ENCODE results near the gene CNPY2. TPM values are rescaled to one million over a fixed set of nuclear protein-coding genes. Genes with fewer than 3 reads are reported as not detected.
"Not testable (repeated sequence)": the region's sequence is repeated elsewhere in the genome, so short reads cannot be mapped to it uniquely, and the experiment has no call there.

Gene CNPY2
- total and polyA plus RNA-seq, 4 donors = 24.6 to 163 (median 70.7) TPM

GRCh38 chr12:56346675-56347074 is 30.9 kb upstream of the CNPY2 start:
- Histone ChIP-seq H3K9ac (ENCODE audit: low read depth in 1 of 2, low read length in 2 of 2) (no peak overlapping the region), H3K4me1 (ENCODE audit: control insufficient read depth in 4 of 4, insufficient read depth in 4 of 4, low read length in 3 of 4) (no peaks in the 10 kb centered on the region), H3K9me3 (ENCODE audit: control insufficient read depth in 4 of 4, low read length in 3 of 4) (no peaks in the 10 kb centered on the region), H3K4me3 (ENCODE audit: low read depth in 1 of 3, low read length in 3 of 3) (no peak overlapping the region), H3K27me3 (ENCODE audit: control insufficient read depth in 4 of 4, insufficient read depth in 4 of 4, low read length in 3 of 4) (no peaks in the 10 kb centered on the region), H3K27ac (ENCODE audit: low read depth in 1 of 2, low read length in 2 of 2) (no peak overlapping the region), H3K36me3 (ENCODE audit: control insufficient read depth in 4 of 4, insufficient read depth in 3 of 4, low read depth in 1 of 4, low read length in 3 of 4) (peaks cover 20 to 81% (median 72%) of the 10 kb centered on the region in 4 donors)
- 81% methylated on average over 7 of the region's 7 CpGs for WGBS
- TF ChIP-seq RAD21 (IDR thresholded peaks at IDR 0.05) (peak in 1 of 2 donors; percentile 54), HNF4A (conservative IDR thresholded peaks at IDR 0.05) (no peak)
- TF ChIP-seq, protein P1, sequence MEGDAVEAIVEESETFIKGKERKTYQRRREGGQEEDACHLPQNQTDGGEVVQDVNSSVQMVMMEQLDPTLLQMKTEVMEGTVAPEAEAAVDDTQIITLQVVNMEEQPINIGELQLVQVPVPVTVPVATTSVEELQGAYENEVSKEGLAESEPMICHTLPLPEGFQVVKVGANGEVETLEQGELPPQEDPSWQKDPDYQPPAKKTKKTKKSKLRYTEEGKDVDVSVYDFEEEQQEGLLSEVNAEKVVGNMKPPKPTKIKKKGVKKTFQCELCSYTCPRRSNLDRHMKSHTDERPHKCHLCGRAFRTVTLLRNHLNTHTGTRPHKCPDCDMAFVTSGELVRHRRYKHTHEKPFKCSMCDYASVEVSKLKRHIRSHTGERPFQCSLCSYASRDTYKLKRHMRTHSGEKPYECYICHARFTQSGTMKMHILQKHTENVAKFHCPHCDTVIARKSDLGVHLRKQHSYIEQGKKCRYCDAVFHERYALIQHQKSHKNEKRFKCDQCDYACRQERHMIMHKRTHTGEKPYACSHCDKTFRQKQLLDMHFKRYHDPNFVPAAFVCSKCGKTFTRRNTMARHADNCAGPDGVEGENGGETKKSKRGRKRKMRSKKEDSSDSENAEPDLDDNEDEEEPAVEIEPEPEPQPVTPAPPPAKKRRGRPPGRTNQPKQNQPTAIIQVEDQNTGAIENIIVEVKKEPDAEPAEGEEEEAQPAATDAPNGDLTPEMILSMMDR (IDR thresholded peaks at IDR 0.05; ENCODE audit: low read depth, low read length, missing input control) = peak; percentile 10
- no peak for DNase-seq (ENCODE audit: low spot score)

DNA sequence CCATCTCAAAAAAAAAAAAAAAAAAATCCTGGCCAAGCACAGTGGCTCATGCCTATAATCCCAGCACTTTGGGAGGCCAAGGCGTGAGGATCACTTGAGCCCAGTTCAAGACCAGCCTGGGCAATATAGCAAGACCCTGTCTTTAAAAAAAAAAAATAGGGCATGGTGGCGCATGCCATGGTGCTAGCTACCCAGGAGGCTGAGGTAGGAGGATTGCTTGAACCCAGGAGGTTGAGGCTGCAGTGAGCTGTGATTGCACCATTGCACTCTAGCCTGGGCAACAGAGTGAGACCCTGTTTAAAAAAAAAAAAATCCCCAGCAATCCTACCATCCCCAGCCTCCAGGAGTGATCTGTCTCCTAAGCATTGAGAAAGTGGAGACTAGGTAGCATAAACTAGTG is 26.5 kb upstream of the CNPY2 start:
- not testable (repeated sequence) for H3K27ac ChIP-seq (ENCODE audit: low read depth in 1 of 2, low read length in 2 of 2); H3K4me3 ChIP-seq (ENCODE audit: low read depth in 1 of 3, low read length in 3 of 3); H3K9me3 ChIP-seq (ENCODE audit: control insufficient read depth in 4 of 4, low read length in 3 of 4); H3K9ac ChIP-seq (ENCODE audit: low read depth in 1 of 2, low read length in 2 of 2); H3K27me3 ChIP-seq (ENCODE audit: control insufficient read depth in 4 of 4, insufficient read depth in 4 of 4, low read length in 3 of 4); DNase-seq (ENCODE audit: low spot score); H3K4me1 ChIP-seq (ENCODE audit: control insufficient read depth in 4 of 4, insufficient read depth in 4 of 4, low read length in 3 of 4)
- 99% methylated on average over 2 of the region's 2 CpGs for WGBS
- peaks cover 7 to 44% (median 39%) of the 10 kb centered on the region in 4 donors for H3K36me3 ChIP-seq (ENCODE audit: control insufficient read depth in 4 of 4, insufficient read depth in 3 of 4, low read depth in 1 of 4, low read length in 3 of 4)

DNA sequence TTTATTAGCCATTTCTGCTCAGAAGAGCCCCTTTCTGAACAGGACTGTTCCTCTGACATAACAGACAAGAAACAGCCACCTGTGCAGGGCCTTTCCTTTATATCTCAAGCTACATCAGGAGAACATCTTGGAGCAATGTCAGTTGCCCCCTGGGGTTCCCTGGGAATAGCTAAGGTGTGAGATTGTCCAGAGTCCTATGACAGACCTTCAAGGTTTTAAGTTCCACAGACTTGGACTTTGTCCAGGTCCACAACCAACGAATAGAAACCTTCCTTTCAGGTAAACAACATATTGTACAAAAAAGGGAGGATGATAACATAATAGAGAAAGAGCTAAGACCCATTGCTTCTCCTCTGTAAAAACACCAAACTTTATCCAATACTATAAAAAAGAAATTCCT is 25.8 kb upstream of the CNPY2 start:
- TF ChIP-seq RXRA (IDR thresholded peaks at IDR 0.05) (no peak), JUND (IDR thresholded peaks at IDR 0.05) (no peak), EGR1 (IDR thresholded peaks at IDR 0.05; ENCODE audit: low read depth in 2 of 2) (no peak), TAF1 (conservative IDR thresholded peaks at IDR 0.05) (no peak), FOXA1 (IDR thresholded peaks at IDR 0.05) (no peak), NR2F2 (IDR thresholded peaks at IDR 0.05) (no peak), FOXA2 (IDR thresholded peaks at IDR 0.05) (no peak), REST (IDR thresholded peaks at IDR 0.05) (no peak), RAD21 (IDR thresholded peaks at IDR 0.05) (no peak), HNF4G (IDR thresholded peaks at IDR 0.05) (no peak), HNF4A (conservative IDR thresholded peaks at IDR 0.05) (no peak), SP1 (IDR thresholded peaks at IDR 0.05) (no peak), YY1 (IDR thresholded peaks at IDR 0.05) (no peak), MAX (IDR thresholded peaks at IDR 0.05) (no peak), GABPA (IDR thresholded peaks at IDR 0.05 in 1 of 2, conservative IDR thresholded peaks at IDR 0.05 in 1 of 2) (no peak)
- TF ChIP-seq, protein P2, sequence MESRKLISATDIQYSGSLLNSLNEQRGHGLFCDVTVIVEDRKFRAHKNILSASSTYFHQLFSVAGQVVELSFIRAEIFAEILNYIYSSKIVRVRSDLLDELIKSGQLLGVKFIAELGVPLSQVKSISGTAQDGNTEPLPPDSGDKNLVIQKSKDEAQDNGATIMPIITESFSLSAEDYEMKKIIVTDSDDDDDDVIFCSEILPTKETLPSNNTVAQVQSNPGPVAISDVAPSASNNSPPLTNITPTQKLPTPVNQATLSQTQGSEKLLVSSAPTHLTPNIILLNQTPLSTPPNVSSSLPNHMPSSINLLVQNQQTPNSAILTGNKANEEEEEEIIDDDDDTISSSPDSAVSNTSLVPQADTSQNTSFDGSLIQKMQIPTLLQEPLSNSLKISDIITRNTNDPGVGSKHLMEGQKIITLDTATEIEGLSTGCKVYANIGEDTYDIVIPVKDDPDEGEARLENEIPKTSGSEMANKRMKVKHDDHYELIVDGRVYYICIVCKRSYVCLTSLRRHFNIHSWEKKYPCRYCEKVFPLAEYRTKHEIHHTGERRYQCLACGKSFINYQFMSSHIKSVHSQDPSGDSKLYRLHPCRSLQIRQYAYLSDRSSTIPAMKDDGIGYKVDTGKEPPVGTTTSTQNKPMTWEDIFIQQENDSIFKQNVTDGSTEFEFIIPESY (IDR thresholded peaks at IDR 0.05) = no peak
- TF ChIP-seq, protein P1 (IDR thresholded peaks at IDR 0.05; ENCODE audit: low read depth, low read length, missing input control) = no peak
- TF ChIP-seq, protein P3, sequence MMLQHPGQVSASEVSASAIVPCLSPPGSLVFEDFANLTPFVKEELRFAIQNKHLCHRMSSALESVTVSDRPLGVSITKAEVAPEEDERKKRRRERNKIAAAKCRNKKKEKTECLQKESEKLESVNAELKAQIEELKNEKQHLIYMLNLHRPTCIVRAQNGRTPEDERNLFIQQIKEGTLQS (IDR thresholded peaks at IDR 0.05) = no peak
- Histone ChIP-seq H3K9ac (ENCODE audit: low read depth in 1 of 2, low read length in 2 of 2) (no peak overlapping the region), H3K27me3 (ENCODE audit: control insufficient read depth in 4 of 4, insufficient read depth in 4 of 4, low read length in 3 of 4) (no peaks in the 10 kb centered on the region), H3K4me3 (ENCODE audit: low read depth in 1 of 3, low read length in 3 of 3) (no peak overlapping the region), H3K36me3 (ENCODE audit: control insufficient read depth in 4 of 4, insufficient read depth in 3 of 4, low read depth in 1 of 4, low read length in 3 of 4) (peaks cover 7 to 38% (median 33%) of the 10 kb centered on the region in 4 donors), H3K9me3 (ENCODE audit: control insufficient read depth in 4 of 4, low read length in 3 of 4) (no peaks in the 10 kb centered on the region), H3K27ac (ENCODE audit: low read depth in 1 of 2, low read length in 2 of 2) (no peak overlapping the region), H3K4me1 (ENCODE audit: control insufficient read depth in 4 of 4, insufficient read depth in 4 of 4, low read length in 3 of 4) (no peaks in the 10 kb centered on the region)
- no peak for DNase-seq (ENCODE audit: low spot score)
- WGBS = 19% methylated on average over 1 of the region's 1 CpG

All from liver (tissue), 9 donors.